IMR-90 (cell line): ENCODE data around the gene SAMD10. TPM values are rescaled to one million over a fixed set of nuclear protein-coding genes. Genes with fewer than 3 reads are reported as not detected.

Source experiments
- ATAC-seq: fragments of 200-7000 bp; cut with Tn5 transposase; 2 replicates; pipeline ENCODE4 v1.9.1; 2020; ENCODE audit warnings: low read depth, mild to moderate bottlenecking, moderate library complexity
- BruUV-seq: library from RNA; stranded (reverse); fragments of 400-500 nt; replicated peaks from 2 replicates; lab custom pipeline; 2021; lab: Mats Ljungman, UMichigan
- CTCF ChIA-PET: fragments of 300-600 bp; formaldehyde crosslinking; extraction: SDS; loops from one replicate; lab custom pipeline; 2021; ENCODE audit warnings: antibody characterized with exemption; lab: Yijun Ruan, JAX
- POLR2A ChIA-PET: fragments of 300-600 bp; sonication (Branson Sonifier 250); formaldehyde crosslinking; loops from one replicate; lab custom pipeline; 2022; ENCODE audit warnings: antibody characterized with exemption; ENCODE audit not compliant: unreplicated experiment; lab: Charles Lee
- DNase-seq: peaks from one replicate; pipeline ENCODE4 v3.0.0; 2013
- H2AFZ ChIP-seq: replicated peaks from 2 replicates; pipeline ENCODE3; 2013; ENCODE audit warnings: low read length, mild to moderate bottlenecking; ENCODE audit not compliant: poor library complexity
- H2AK5ac ChIP-seq: 2 replicates; pipeline ENCODE4 v1.6.1; 2013; ENCODE audit warnings: low read depth, low read length, inconsistent platforms
- H2AK9ac ChIP-seq: replicated peaks from 2 replicates; pipeline ENCODE3; 2013; ENCODE audit warnings: mild to moderate bottlenecking, low read depth, low read length, moderate library complexity; ENCODE audit not compliant: poor library complexity
- H2BK120ac ChIP-seq: 2 replicates; pipeline ENCODE4 v1.6.1; 2013; ENCODE audit warnings: low read depth, low read length, inconsistent platforms
- H2BK15ac ChIP-seq: 3 replicates; pipeline ENCODE4 v1.6.1; 2013; ENCODE audit warnings: low read depth, low read length, inconsistent platforms
- H2BK20ac ChIP-seq: 2 replicates; pipeline ENCODE4 v1.6.1; 2013; ENCODE audit warnings: low read depth, mild to moderate bottlenecking, inconsistent platforms, low read length, moderate library complexity
- H2BK5ac ChIP-seq: 2 replicates; pipeline ENCODE4 v1.6.1; 2013; ENCODE audit warnings: mild to moderate bottlenecking, low read depth, low read length, inconsistent platforms; ENCODE audit not compliant: poor library complexity, severe bottlenecking
- H3K14ac ChIP-seq: replicated peaks from 2 replicates; pipeline ENCODE4 v1.6.1; 2013; ENCODE audit warnings: low read depth, low read length, inconsistent platforms
- H3K18ac ChIP-seq: 2 replicates; pipeline ENCODE4 v1.6.1; 2013; ENCODE audit warnings: low read depth, low read length, control low read depth
- H3K23ac ChIP-seq: 2 replicates; pipeline ENCODE4 v1.6.1; 2013; ENCODE audit warnings: low read depth, low read length, inconsistent platforms
- H3K27ac ChIP-seq: 2 replicates; pipeline ENCODE4 v1.5.1; 2013; ENCODE audit warnings: mild to moderate bottlenecking, control low read depth, low read length; ENCODE audit not compliant: insufficient read depth
- H3K27me3 ChIP-seq: 2 replicates; pipeline ENCODE4 v1.6.1; 2013; ENCODE audit warnings: low read length; ENCODE audit not compliant: control insufficient read depth, insufficient read depth
- H3K36me3 ChIP-seq: 2 replicates; pipeline ENCODE4 v1.6.1; 2013; ENCODE audit warnings: low read length, mixed read lengths; ENCODE audit not compliant: control insufficient read depth, insufficient read depth
- H3K4ac ChIP-seq: 2 replicates; pipeline ENCODE4 v1.6.1; 2013; ENCODE audit warnings: low read depth, low read length, inconsistent platforms
- H3K4me1 ChIP-seq: 2 replicates; pipeline ENCODE4 v1.6.1; 2013; ENCODE audit warnings: low read length, mixed read lengths; ENCODE audit not compliant: control insufficient read depth, insufficient read depth
- H3K4me2 ChIP-seq: 2 replicates; pipeline ENCODE4 v1.6.1; 2013; ENCODE audit warnings: low read depth, mild to moderate bottlenecking, control low read depth, low read length, moderate library complexity
- H3K4me3 ChIP-seq: 2 replicates; pipeline ENCODE4 v1.5.1; 2013; ENCODE audit warnings: low read depth, mild to moderate bottlenecking, control low read depth, low read length, moderate library complexity; ENCODE audit not compliant: insufficient read depth
- H3K56ac ChIP-seq: 2 replicates; pipeline ENCODE4 v1.6.1; 2013; ENCODE audit warnings: low read length, inconsistent platforms; ENCODE audit not compliant: insufficient read depth; ENCODE audit errors: extremely low read depth
- H3K79me1 ChIP-seq, 2 experiments: 2 replicates each; pipeline ENCODE4 v1.6.1; 2013; ENCODE audit warnings: low read length in 2 of 2, inconsistent platforms in 1 of 2, low read depth in 1 of 2
- H3K9ac ChIP-seq: 2 replicates; pipeline ENCODE4 v1.6.1; 2013; ENCODE audit warnings: low read depth, low read length, control low read depth
- H3K9me1 ChIP-seq: 2 replicates; pipeline ENCODE4 v1.6.1; 2013; ENCODE audit warnings: low read length, inconsistent platforms; ENCODE audit not compliant: insufficient read depth
- H3K9me3 ChIP-seq: 2 replicates; pipeline ENCODE4 v1.6.1; 2013; ENCODE audit warnings: low read length; ENCODE audit not compliant: control insufficient read depth, insufficient read depth
- H4K20me1 ChIP-seq: 2 replicates; pipeline ENCODE4 v1.6.1; 2013; ENCODE audit warnings: low read length, inconsistent platforms; ENCODE audit not compliant: insufficient read depth
- H4K5ac ChIP-seq: 2 replicates; pipeline ENCODE4 v1.6.1; 2013; ENCODE audit warnings: mild to moderate bottlenecking, low read depth, low read length, control low read depth
- H4K8ac ChIP-seq, 2 experiments: 2 replicates each; pipeline ENCODE4 v1.6.1; 2013; ENCODE audit warnings: low read depth in 2 of 2, low read length in 2 of 2, control low read depth in 1 of 2, inconsistent platforms in 1 of 2
- H4K91ac ChIP-seq: 2 replicates; pipeline ENCODE4 v1.6.1; 2013; ENCODE audit warnings: low read depth, low read length, inconsistent platforms; ENCODE audit not compliant: insufficient read depth
- CEBPB ChIP-seq: IDR thresholded peaks from 2 replicates; pipeline ENCODE4 v1.6.1; 2012; ENCODE audit warnings: low read depth, low read length, improper control_type of control experiment
- CHD1 ChIP-seq: IDR thresholded peaks from 2 replicates; pipeline ENCODE4 v1.6.1; 2012; ENCODE audit warnings: low read depth, low read length, improper control_type of control experiment
- CTCF ChIP-seq: conservative IDR thresholded peaks from 2 replicates; pipeline ENCODE4 v1.5.1; 2012; ENCODE audit warnings: mild to moderate bottlenecking, low read depth, low read length, improper control_type of control experiment
- ELK1 ChIP-seq: fragments of 150-350 bp; IDR thresholded peaks from 2 replicates; pipeline ENCODE4 v1.6.1; 2016; ENCODE audit warnings: low read depth, mild to moderate bottlenecking, low read length, moderate library complexity, borderline replicate concordance
- FOS ChIP-seq: fragments of 150-350 bp; IDR thresholded peaks from 2 replicates; pipeline ENCODE4 v1.6.1; 2016; ENCODE audit warnings: low read depth, low read length
- MAFK ChIP-seq: IDR thresholded peaks from 2 replicates; pipeline ENCODE4 v1.6.1; 2012; ENCODE audit warnings: low read depth, low read length, improper control_type of control experiment
- MAZ ChIP-seq: IDR thresholded peaks from 2 replicates; pipeline ENCODE4 v1.6.1; 2012; ENCODE audit warnings: low read depth, mild to moderate bottlenecking, low read length, improper control_type of control experiment, moderate library complexity, borderline replicate concordance
- MXI1 ChIP-seq: IDR thresholded peaks from 2 replicates; pipeline ENCODE4 v1.6.1; 2012; ENCODE audit warnings: low read depth, mild to moderate bottlenecking, low read length, moderate library complexity, borderline replicate concordance
- NFE2L2 ChIP-seq: fragments of 150-350 bp; IDR thresholded peaks from 2 replicates; pipeline ENCODE4 v1.6.1; 2016; ENCODE audit warnings: low read depth, mild to moderate bottlenecking, low read length
- POLR2A ChIP-seq: IDR thresholded peaks from 2 replicates; pipeline ENCODE4 v1.6.1; 2012; ENCODE audit warnings: mild to moderate bottlenecking, low read depth, low read length
- RCOR1 ChIP-seq: IDR thresholded peaks from 2 replicates; pipeline ENCODE4 v1.6.1; 2012; ENCODE audit warnings: mild to moderate bottlenecking, low read length, improper control_type of control experiment; ENCODE audit not compliant: insufficient replicate concordance
- SMC3 ChIP-seq: fragments of 150-350 bp; IDR thresholded peaks from 2 replicates; pipeline ENCODE4 v1.6.1; 2016; ENCODE audit warnings: low read depth, mild to moderate bottlenecking, antibody characterized with exemption, low read length, moderate library complexity
- USF2 ChIP-seq: fragments of 150-350 bp; IDR thresholded peaks from 2 replicates; pipeline ENCODE4 v1.6.1; 2017; ENCODE audit warnings: mild to moderate bottlenecking, antibody characterized with exemption, low read length, low read depth
- WGBS, 2 experiments: methylation state at CpG; one replicate each; pipeline versions ENCODE4 v1.1.5 to v1.1.7; 2013; ENCODE audit warnings: missing lambda C conversion rate in 2 of 2; ENCODE audit not compliant: insufficient read length in 1 of 2; ENCODE audit errors: extremely low coverage in 2 of 2; 5-methylcytosine and 5-hydroxymethylcytosine counted together
- dilution Hi-C: fragments of 300-500 bp; cut with HindIII; formaldehyde crosslinking; loops from one replicate; pipeline ENCODE4 v1.14.3; 2018; ENCODE audit warnings: low sequenced_read_pairs; ENCODE audit not compliant: unreplicated experiment
- in situ Hi-C: fragments of 300-500 bp; cut with MboI; formaldehyde crosslinking; loops from 3 replicates; pipeline ENCODE4 v1.14.3; 2019; ENCODE audit warnings: low sequenced_read_pairs, inconsistent platforms, mixed read lengths
- intact Hi-C: fragments of 100-400 bp; cut with micrococcal nuclease; formaldehyde crosslinking; loops from 2 replicates; pipeline ENCODE4 v1.10.0; 2022
- polyA plus RNA-seq, 3 experiments: library from polyadenylated mRNA; depleted of rRNA; stranded (reverse); fragments of >200 nt; gene quantifications; 2 replicates each; pipeline ENCODE4 v1.2.3, GENCODE V29; 2012; ENCODE audit warnings: low replicate concordance in 1 of 3
- total RNA-seq: library from RNA; depleted of rRNA; stranded (reverse); fragments of >200 nt; gene quantifications from 2 replicates; pipeline ENCODE4 v1.2.3, GENCODE V29; 2012

Gene SAMD10
- total and polyA plus RNA-seq, 2 of the 4 experiments (the other 2 are of a cell fraction), result 0.54 to 4.1 TPM

- no TSS peak for BruUV-seq
- Histone ChIP-seq H3K79me1 (peaks cover 12 to 25% of the 10 kb centered on the region in 2 experiments; a peak in 3 of 4 replicates), H3K27ac (peak within 1 kb of the TSS; percentile 34), H3K36me3 (peaks cover 18% of the 10 kb centered on the region), H2BK15ac (peak within 1 kb of the TSS; percentile 68; the same call in 1 of the 3 replicates), H2BK20ac (no peak within 1 kb of the TSS), H3K4me1 (peaks cover 17% of the 10 kb centered on the region), H4K91ac (peak within 1 kb of the TSS; percentile 37), H3K56ac (peak within 1 kb of the TSS; percentile 72), H3K9me1 (peaks cover 7% of the 10 kb centered on the region; the same call in 1 of the 2 replicates), H2AK9ac (peak within 1 kb of the TSS; percentile 99), H4K20me1 (no peaks in the 10 kb centered on the region), H4K5ac (peak within 1 kb of the TSS; percentile 60), H3K14ac (peak within 1 kb of the TSS; percentile 85), H3K27me3 (no peaks in the 10 kb centered on the region), H3K18ac (peak within 1 kb of the TSS; percentile 86; the same call in 1 of the 2 replicates), H3K9me3 (no peaks in the 10 kb centered on the region), H2AFZ (peak within 1 kb of the TSS; percentile 97), H2BK120ac (0 out of 2 replicates have a peak within 1 kb of the TSS, but pooled peaks have one; percentile 8), H3K9ac (peak within 1 kb of the TSS; percentile 89), H2BK5ac (no peak within 1 kb of the TSS), H2AK5ac (peak within 1 kb of the TSS; percentile 82), H3K4me2 (peak within 1 kb of the TSS; percentile 86), H3K4me3 (peak within 1 kb of the TSS; percentile 92), H4K8ac (peak within 1 kb of the TSS; percentile 77 to 93), H3K23ac (peak within 1 kb of the TSS; percentile 80; the same call in 1 of the 2 replicates), H3K4ac (peak within 1 kb of the TSS; percentile 81)
- dilution Hi-C loops (no loop called here), in situ Hi-C loops (loop anchor here (10.0 kb wide), 1 partner anchor 435 kb away; the partner anchor contains the start of gene PTK6), intact Hi-C loops (loop anchor here (5.0 kb wide), 1 partner anchor 193 kb away; no protein-coding TSS in a partner anchor)
- ChIA-PET POLR2A (no interaction called here), CTCF (no interaction called here)
- peak; percentile 50 for DNase-seq
- peak; percentile 71 for ATAC-seq
- 2% methylated on average over 12 of the region's 73 CpGs; no CpG with 5 or more reads in 1 of the 2 experiments for WGBS, 2 experiments
- TF ChIP-seq RCOR1 (no peak), SMC3 (no peak), MAFK (no peak), MAZ (peak; percentile 88; the same call in 1 of the 2 replicates), POLR2A (no peak), ELK1 (no peak), USF2 (no peak), CTCF (no peak), NFE2L2 (no peak), FOS (no peak), MXI1 (peak; percentile 95; the same call in 1 of the 2 replicates), CEBPB (no peak), CHD1 (no peak)
Measured at GRCh38 chr20:63969838-63970713, 9.4 kb downstream of the SAMD10 start, which contains the start of gene ZNF512B. ZNF512B (minus strand) TSS chr20:63969930; CDS start chr20:63967950, 1,980 bp downstream.
